Skeletal muscle tissue (tissue), 4 donors: ENCODE measurements around the gene DSCAM. TPM values are rescaled to one million over a fixed set of nuclear protein-coding genes. Genes with fewer than 3 reads are reported as not detected.

Experiments
- H3K27ac ChIP-seq: one replicate; pipeline ENCODE4 v1.7.0; 2013; ENCODE audit warnings: mild to moderate bottlenecking, low read depth, low read length, inconsistent platforms
- H3K27me3 ChIP-seq, 3 donors: one replicate each; pipeline ENCODE4 v1.7.0; 2013; ENCODE audit warnings: low read length in 3 of 3; ENCODE audit not compliant: control insufficient read depth in 3 of 3, insufficient read depth in 3 of 3
- H3K36me3 ChIP-seq, 3 donors: one replicate each; pipeline ENCODE4 v1.7.0; 2013; ENCODE audit warnings: low read length in 3 of 3; ENCODE audit not compliant: control insufficient read depth in 3 of 3, insufficient read depth in 3 of 3
- H3K4me1 ChIP-seq, 3 donors: one replicate each; pipeline ENCODE4 v1.7.0; 2013; ENCODE audit warnings: low read length in 3 of 3, mild to moderate bottlenecking in 3 of 3; ENCODE audit not compliant: control insufficient read depth in 3 of 3, insufficient read depth in 3 of 3
- H3K4me3 ChIP-seq, 3 donors: one replicate each; pipeline ENCODE4 v1.7.0; 2013; ENCODE audit warnings: low read length in 3 of 3
- H3K9ac ChIP-seq, 3 donors: one replicate each; pipeline ENCODE4 v1.7.0; 2013; ENCODE audit warnings: low read length in 3 of 3, mild to moderate bottlenecking in 3 of 3, moderate library complexity in 2 of 3, low read depth in 1 of 3
- H3K9me3 ChIP-seq, 3 donors: one replicate each; pipeline ENCODE4 v1.7.0; 2013; ENCODE audit warnings: low read length in 3 of 3; ENCODE audit not compliant: control insufficient read depth in 3 of 3
- total RNA-seq: library from RNA; depleted of rRNA; stranded (reverse); fragments of >200 nt; gene quantifications from one replicate; pipeline ENCODE4 v1.2.3, GENCODE V29; 2014
- donor health status: Osteomylitis.

DSCAM gene
- total RNA-seq, 1 donor from 2014 or later, result 0.52 TPM

DNA sequence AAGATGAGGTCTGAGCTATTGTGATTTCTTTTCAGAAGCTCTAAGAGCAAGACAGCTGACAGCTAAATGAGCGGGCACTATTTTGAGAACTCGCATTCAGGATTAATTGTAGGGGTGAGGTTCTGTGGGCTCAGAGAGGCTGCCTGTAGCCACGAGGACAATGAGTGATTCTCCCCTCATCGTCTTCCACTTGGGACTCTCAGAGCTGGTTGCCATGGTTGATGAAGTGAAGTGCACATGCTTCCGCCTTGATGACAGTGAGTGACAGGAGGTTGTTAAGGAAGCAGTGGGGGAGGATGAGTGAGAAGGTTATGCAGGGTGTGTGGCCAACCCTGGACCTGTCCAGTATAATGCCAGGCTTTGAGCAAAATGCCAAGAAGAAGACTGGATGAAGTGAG is 638.0 kb downstream of the DSCAM start:
- no peak overlapping the region for H3K4me3 ChIP-seq
- no peaks in the 10 kb centered on the region for H3K36me3 ChIP-seq
- H3K4me1 ChIP-seq, result no peaks in the 10 kb centered on the region
- no peaks in the 10 kb centered on the region for H3K27me3 ChIP-seq
- no peak overlapping the region for H3K27ac ChIP-seq
- H3K9me3 ChIP-seq, result no peaks in the 10 kb centered on the region
- H3K9ac ChIP-seq, result no peak overlapping the region

DNA sequence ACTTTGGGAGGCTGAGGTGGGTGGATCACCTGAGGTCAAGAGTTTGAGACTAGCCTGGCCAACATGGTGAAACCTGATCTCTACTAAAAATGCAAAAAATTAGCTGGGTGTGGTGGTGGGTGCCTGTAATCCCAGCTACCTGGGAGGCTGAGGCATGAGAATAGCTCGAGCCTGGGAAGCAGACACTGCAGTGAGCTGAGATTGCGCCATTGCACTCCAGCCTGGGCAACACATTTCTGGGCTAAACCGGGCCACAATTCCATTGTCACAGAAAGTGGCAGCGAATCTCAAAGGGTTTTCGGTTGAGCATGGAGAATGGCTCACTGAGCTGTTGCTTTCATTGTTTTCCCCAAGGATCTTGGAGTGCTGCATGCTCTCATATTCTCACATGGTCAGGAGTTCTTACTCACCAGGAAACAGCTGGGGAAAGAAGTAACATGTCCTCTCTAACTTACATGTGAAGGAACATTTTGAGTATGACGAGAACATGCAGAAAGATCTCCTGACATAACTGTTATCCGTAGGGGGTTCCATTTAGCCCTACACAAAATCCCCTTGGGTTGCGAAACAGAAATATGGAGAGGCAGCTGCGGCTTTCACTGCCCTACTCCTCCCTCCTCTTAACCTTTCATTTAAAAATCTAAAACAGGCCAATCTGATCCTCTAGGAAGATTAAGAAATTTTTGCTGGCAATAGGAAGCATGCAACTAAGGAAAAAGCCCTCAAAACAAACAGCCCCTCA is 638.6 kb downstream of the DSCAM start:
- no peak overlapping the region for H3K4me3 ChIP-seq
- no peaks in the 10 kb centered on the region for H3K9me3 ChIP-seq
- H3K27me3 ChIP-seq, result no peaks in the 10 kb centered on the region
- no peaks in the 10 kb centered on the region for H3K36me3 ChIP-seq
- no peaks in the 10 kb centered on the region for H3K4me1 ChIP-seq
- no peak overlapping the region for H3K9ac ChIP-seq
- H3K27ac ChIP-seq, result no peak overlapping the region

DNA sequence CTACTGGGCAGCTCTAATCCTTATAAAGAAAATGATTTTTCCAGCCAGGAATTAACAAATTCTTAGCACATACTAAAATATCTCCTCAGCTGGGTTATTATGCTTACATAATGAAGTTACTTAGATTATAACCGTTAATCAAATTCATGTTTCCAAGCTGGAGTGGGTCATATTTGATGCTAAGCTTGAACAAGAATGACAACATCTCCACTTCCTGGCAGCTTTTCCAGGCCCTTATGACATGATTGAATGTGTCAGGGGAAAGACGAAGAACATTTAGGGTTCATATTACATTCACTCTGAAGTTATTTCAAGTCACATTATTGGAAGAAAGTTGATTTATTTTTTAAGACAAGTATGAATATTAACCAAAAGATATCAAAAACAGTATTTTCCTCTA is 646.0 kb downstream of the DSCAM start:
- Histone ChIP-seq H3K4me3 (no peak overlapping the region), H3K4me1 (no peaks in the 10 kb centered on the region), H3K27me3 (no peaks in the 10 kb centered on the region), H3K36me3 (no peaks in the 10 kb centered on the region), H3K9me3 (peaks cover 0 to 2% (median 0%) of the 10 kb centered on the region in 3 donors), H3K9ac (no peak overlapping the region), H3K27ac (no peak overlapping the region)

DNA sequence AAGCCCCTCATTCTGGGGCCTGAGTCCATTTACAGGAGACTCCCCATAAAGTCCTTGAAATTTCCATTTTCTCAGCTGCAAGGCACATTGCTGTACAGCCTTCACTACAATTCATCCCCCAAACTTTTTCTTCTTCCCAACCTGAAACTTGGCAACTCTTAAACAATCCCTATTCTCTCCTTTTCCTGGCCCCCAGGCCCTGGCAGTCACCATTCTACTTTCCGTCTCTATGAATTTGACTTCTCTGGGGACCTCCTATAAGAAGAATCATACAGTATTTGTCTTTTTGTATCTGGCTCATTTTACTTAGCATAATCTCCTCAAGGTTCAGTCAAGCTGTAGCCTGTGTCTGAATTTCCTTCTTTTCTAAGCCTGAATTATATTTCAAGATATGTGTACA is 646.8 kb downstream of the DSCAM start:
- H3K27ac ChIP-seq, result no peak overlapping the region
- H3K4me3 ChIP-seq, result no peak overlapping the region
- no peak overlapping the region for H3K9ac ChIP-seq
- no peaks in the 10 kb centered on the region for H3K27me3 ChIP-seq
- H3K36me3 ChIP-seq, result no peaks in the 10 kb centered on the region
- peaks cover 0 to 2% (median 0%) of the 10 kb centered on the region in 3 donors for H3K9me3 ChIP-seq
- H3K4me1 ChIP-seq, result no peaks in the 10 kb centered on the region

DNA sequence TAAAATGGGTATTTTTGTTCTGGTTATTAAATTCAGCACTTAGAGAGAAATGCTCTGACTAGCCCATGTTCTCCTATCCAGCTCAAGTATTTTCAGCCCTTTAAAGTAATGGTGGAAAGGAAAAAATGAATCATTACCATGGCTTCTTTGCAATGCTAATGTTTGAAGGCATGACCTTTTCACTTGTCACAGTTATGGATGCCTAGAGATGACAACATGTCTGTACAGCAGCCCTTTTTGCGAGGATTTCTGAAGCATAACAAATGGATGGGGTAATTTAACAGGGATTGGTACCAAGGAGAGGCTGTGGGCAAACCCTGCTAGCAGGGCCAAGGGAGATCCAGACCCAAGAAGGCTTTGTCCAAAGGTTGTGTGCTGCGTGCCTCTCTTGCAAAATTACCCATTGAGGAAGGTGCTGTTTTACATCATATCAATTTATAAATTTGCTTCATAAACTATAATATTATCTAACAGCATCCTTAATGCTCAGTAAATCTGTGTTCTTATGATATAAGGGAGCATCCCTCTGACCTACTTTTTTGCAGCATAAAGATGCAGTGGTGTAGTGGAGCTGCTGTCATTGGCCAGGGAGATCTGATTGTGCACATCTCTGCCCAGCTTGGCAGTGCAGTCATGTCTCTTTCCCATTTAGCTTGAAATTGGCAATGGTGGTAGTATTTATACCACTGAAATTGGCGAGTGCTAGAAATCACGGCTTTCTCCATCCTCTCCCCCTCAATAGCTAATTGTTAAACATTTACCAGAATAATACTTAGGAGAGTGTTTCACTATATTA is 652.6 kb downstream of the DSCAM start:
- no peaks in the 10 kb centered on the region for H3K36me3 ChIP-seq
- H3K9ac ChIP-seq, result no peak overlapping the region
- no peak overlapping the region for H3K27ac ChIP-seq
- H3K4me3 ChIP-seq, result no peak overlapping the region
- no peaks in the 10 kb centered on the region for H3K4me1 ChIP-seq
- H3K9me3 ChIP-seq, result peaks cover 0 to 2% (median 0%) of the 10 kb centered on the region in 3 donors
- no peaks in the 10 kb centered on the region for H3K27me3 ChIP-seq

DNA sequence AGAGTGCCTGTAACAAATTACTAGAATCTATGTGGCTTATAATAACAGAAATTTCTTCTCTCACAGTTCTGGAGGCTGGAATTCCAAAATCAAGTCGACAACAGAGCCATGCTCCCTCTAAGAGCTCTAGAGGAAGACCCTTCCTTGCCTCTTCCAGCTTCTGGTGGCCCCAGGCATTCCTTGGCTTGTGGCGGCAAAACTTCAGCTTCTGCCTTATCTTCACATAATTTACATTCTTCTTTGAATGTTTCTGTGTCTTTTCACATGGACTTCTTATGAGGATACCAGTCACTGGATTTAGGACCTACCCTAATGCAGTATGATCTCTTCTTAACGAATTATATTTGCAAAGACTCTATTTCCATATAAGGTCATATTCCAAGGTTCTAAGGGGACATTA is 655.3 kb downstream of the DSCAM start:
- Histone ChIP-seq H3K4me1 (peaks cover 0 to 2% (median 0%) of the 10 kb centered on the region in 3 donors), H3K4me3 (no peak overlapping the region), H3K9ac (no peak overlapping the region), H3K27ac (no peak overlapping the region), H3K36me3 (no peaks in the 10 kb centered on the region), H3K9me3 (no peaks in the 10 kb centered on the region), H3K27me3 (peaks cover 0 to 2% (median 0%) of the 10 kb centered on the region in 3 donors)

DNA sequence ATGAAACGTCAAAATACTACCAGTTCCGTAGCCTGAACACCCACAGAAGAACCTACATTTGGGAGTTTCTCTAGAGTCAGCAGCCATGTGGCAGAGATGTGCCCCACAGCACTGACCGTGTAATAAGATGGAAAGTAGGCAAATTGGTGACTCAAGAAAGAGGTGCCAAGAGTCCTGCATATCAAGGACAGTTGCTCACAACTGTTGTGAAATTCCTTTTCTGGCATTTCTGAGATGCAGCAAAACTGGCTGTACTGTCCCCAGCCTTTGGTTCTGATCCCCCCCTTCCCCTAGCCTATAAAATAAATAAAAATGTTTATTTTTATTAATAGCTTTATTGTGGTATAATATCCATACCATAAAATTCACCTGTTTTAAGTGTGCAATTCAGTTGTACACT is 655.8 kb downstream of the DSCAM start:
- Histone ChIP-seq H3K9me3 (no peaks in the 10 kb centered on the region), H3K4me1 (peaks cover 0 to 4% (median 0%) of the 10 kb centered on the region in 3 donors), H3K27me3 (peaks cover 0 to 4% (median 0%) of the 10 kb centered on the region in 3 donors), H3K4me3 (no peak overlapping the region), H3K36me3 (no peaks in the 10 kb centered on the region), H3K9ac (no peak overlapping the region), H3K27ac (no peak overlapping the region)

DNA sequence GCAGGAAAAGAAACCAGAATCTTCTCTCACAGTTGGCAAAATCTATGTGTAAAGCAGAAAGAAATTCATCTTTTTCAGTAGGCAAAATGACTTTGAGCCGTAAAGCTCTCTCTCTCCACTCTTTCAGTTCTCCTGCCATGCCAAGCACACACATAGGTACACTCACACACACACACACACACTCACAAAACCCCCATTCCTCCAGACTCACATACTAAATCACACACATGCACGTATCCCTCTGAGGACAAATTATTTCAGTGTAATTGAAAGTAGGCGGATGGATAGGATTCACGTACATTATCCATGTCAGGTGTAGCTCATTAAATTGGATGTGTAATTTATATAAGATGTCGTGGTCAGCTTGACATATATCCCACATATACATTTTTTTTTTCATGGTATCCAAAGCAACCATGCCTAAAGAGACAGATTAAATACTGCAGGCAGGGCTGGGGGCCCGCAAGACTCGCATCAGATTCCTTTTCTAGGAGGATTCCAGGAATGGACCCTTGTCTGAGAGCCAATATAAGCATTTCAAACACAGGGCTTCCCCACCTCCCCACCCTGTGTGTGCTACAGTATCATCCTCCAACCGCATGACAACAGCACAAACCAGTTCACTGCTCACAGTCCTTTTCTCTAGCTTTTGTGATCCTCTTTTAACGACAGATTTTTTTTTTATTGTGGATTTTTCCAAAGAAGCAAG is 658.9 kb downstream of the DSCAM start:
- H3K9me3 ChIP-seq, result no peaks in the 10 kb centered on the region
- no peak overlapping the region for H3K9ac ChIP-seq
- no peak overlapping the region for H3K27ac ChIP-seq
- no peak overlapping the region for H3K4me3 ChIP-seq
- peaks cover 0 to 4% (median 0%) of the 10 kb centered on the region in 3 donors for H3K4me1 ChIP-seq
- H3K36me3 ChIP-seq, result no peaks in the 10 kb centered on the region
- peaks cover 0 to 4% (median 3%) of the 10 kb centered on the region in 3 donors for H3K27me3 ChIP-seq

DNA sequence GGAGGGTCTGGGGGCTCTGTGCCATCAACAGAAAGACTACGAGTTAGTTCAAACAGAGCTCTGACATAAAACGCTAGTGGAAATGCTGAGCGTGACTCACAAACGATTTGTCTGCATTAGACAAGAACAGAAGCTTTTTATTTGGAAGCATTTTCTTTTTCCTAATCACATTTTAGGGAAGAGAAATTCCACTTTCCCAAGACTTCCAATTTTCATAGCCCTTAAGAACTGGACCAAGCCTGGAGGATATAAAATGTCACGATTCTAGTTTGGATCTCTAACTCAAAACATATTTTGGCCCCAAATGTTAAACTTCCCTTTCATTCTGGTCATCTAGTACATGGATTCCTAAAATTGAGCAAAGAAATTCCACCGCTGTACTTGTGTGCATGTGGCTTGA is 659.7 kb downstream of the DSCAM start:
- Histone ChIP-seq H3K9me3 (no peaks in the 10 kb centered on the region), H3K9ac (no peak overlapping the region), H3K4me1 (peaks cover 0 to 4% (median 0%) of the 10 kb centered on the region in 3 donors), H3K4me3 (no peak overlapping the region), H3K27me3 (peaks cover 0 to 4% (median 3%) of the 10 kb centered on the region in 3 donors), H3K27ac (no peak overlapping the region), H3K36me3 (no peaks in the 10 kb centered on the region)
